ENCODE results near the gene SLX4.

The SLX4 gene

GRCh38 chr16:3601614-3602319, 9.6 kb downstream of the SLX4 start:
- no peak for DNase-seq

DNA sequence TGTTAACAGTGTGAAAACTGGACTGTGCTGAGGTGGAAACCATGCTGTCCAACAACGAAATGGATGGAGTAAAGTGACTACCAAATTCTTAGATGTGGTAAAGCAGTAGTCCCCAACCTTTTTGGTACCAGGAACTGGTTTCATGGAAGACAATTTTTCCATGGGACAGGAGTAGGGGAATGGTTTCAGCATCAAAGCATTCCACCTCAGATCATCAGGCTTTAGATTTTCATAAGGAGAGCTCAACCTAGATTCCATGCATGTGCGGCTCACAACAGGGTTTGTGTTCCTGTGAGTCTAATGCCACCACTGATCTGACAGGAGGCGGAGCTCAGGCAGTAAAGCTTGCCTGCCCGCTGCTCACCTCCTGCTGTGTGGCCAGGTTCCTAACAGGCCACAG, 11.5 kb downstream of the SLX4 start:
- no peak for DNase-seq

DNA sequence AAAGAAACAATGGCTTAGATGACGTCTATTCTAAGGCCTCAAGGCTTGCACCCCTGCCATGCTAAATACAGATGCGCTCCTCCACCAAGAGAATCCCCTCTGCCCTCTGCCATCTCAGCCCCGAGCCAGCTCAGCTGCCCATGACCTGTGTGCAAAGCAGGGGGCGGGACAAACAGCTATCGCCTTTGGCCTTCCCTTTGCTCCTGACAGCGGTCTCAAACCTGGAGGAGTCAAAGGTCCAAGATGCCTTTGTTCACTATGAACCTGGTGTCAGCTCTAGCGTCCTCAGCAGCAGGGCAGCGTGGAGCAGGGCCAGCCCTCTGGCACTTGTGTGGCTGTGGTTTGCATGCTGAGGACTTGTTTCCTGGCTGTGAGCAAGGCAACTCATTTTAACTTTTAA, 12.3 kb downstream of the SLX4 start:
- DNase-seq, result no peak

GRCh38 chr16:3598236-3598635, 13.2 kb downstream of the SLX4 start:
- no peak for DNase-seq

- no peak for DNase-seq
These were observed 13.7 kb downstream of the SLX4 start for GRCh38 chr16:3597676-3598075.

- no peak for DNase-seq
These were observed 14.2 kb downstream of the SLX4 start for GRCh38 chr16:3597226-3597625.

- DNase-seq, result no peak
These were observed 15.1 kb downstream of the SLX4 start for GRCh38 chr16:3596101-3596861.

GRCh38 chr16:3595521-3596021, 15.8 kb downstream of the SLX4 start:
- no peak for DNase-seq

- no peak for DNase-seq
These were observed 16.3 kb downstream of the SLX4 start for GRCh38 chr16:3595110-3595486.

DNA sequence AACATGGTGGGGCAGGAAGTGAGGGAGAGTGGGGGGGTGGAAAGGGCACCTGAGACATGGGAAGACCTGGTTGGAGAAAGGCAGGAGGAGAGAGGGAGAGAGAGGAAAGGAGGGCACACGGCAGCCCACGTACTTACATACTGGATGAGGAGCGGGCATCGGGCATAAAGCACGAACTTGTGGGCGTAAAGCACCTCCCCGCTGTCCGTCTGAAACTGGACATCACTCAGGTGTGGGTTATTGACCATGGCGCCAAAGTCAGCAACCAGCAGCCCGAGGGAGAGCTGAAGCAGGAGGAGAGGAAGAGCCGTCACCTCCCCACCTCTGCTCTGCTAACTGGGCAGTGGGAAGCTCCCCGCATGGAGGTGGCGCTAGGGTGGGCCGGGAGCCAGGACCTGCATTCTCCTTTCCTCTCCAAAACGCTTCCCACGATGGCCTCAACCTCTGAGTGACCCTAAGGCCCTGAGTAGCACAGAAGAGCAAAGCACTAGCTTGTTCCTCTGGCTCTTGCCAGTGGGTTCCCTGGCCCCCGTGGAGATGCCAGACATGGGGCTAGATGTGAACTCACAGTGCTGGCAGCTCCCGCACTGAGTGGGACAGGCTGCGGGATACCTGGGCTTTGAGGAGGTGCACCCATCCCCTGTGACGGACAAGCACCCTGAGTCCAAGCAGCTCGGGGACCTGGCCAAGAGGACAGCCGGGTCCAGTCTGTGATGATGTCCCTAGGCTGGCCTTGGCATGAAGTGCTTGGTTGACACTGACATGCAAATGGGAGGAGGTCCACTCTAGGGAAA, 16.9 kb downstream of the SLX4 start:
- no peak for DNase-seq

GRCh38 chr16:3592559-3592958, 18.8 kb downstream of the SLX4 start:
- no peak for DNase-seq

DNA sequence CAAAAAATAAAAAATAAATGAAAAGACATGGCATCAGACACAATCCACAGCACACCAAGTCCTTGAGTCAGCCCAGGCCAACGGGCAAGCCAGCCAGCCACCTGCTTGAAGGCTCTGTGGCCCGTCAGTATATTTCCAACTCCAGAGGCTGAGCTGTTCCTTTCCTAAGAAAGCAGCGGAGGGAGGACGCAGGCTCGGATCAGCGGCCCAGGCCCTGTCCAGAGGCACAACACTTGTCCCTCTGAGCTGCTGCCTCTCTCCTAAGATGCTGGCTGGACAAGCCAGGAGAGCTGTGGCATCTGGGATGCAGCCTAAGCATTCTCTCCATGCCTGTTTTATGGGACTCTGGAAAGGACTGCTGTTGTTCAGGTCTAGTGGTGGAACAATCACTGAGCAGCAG, 19.4 kb downstream of the SLX4 start:
- DNase-seq, result no peak

DNA sequence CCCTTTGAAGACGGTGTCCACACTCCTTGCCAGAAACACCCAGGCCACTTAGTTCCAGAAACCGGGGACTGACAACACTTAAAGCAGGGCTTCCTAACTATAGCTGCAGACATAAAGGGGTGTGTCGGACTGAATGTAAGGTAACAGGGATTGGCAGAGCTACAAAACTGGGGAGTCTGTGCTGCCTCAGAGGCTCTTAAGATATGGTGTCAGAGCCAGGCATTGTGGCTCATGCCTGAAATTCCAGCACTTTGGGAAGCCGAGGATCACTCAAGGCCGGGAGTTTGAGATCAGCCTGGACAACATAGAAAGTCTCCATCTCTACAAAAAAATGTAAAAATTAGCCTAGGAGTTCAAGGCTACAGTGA, 20.0 kb downstream of the SLX4 start:
- DNase-seq, result no peak

- no peak for DNase-seq
These were observed 20.5 kb downstream of the SLX4 start for GRCh38 chr16:3590736-3591435.

DNA sequence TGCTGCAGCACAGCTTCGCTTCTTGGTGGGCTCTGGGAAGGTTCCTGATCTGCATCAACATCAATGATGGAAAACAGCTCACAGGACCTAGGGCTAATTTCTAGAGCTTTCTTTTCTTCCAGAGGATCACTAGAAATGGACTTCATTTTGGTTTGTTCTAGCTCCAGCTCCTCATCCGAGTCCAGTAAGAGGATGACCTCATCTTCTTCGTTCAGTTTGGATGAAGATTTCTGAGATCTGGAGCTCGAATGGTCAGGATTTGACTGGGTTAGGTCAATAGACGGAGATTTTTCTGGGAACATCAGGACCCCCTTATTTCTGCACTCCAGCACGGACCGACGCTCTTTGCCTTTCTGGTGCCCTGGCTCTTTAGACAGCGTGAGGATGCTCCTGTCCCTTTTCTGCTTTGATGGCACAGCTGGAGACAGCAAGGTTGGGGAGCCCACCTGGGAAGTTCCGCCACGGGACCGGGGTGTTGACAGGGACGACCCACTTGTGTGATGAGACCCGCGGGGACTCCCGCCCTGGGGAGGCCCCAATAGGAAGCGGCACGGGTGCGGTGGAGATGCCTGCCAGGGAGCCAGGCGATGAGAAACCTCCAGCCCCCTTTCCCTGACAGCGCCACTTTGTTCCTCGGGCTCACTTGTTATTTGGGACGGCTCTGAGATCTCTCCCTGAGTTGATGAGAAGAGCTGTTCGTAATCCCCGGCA, 21.3 kb downstream of the SLX4 start:
- DNase-seq, result no peak

DNA sequence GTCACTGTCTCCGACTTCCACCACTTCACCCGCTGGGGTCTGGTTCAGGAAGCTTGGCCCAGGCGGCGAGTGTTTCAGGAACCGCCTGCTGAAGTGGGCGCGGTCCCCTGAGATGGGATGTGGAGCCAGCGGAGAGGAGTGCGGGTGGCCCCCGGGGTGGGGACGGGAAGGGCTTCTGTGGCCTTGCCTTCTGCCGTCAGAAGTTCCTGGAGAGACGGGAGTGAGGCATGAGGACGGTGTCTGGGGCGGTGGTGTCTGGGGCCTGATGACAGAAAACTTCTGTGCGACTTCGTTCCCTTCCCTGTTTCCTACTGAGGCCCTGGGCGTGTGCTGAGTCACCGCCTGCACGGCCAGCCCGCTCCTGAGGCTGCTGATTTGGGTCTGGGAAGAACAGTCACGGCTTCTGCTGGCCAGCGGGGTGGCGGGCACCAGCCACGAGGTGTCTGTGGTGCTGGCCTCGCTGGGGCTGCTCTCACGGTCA, 21.9 kb downstream of the SLX4 start:
- DNase-seq, result no peak

GRCh38 chr16:3589001-3589400, 22.4 kb downstream of the SLX4 start:
- DNase-seq, result no peak

DNA sequence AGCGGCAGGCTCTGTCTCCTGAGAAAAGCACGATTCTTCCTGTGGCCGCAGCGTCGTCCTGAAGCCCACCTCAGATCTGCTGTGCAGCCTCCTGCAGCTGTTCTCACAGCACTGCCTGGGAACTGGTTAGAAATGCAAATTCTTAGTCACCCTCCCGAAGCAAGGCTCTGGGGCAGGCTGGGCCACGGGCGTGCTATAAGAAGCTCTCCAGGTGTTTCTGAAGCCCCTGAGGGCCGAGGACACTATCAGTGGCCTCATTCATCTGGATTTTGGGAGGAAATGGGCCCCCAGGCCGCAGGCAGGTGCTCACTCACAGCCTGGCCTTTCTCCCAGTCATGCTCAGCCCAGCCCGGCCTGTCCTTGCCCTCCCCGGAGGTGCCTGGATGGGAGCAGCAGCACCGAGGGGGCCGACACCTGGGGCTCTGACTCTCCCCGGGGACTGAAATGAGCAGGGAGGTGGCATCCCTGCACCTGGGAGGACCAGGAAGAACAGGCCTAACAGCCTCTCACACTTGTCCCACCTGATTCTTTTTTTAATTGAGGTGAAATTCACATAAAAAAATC, 23.8 kb downstream of the SLX4 start:
- DNase-seq, result no peak

- no peak for DNase-seq
These were observed 27.0 kb downstream of the SLX4 start for GRCh38 chr16:3584412-3584811.

GRCh38 chr16:3583303-3584038, 27.9 kb downstream of the SLX4 start:
- DNase-seq, result no peak

Data from T-helper 2 cell (primary cell).